Muscle layer of duodenum (tissue), 2 donors: ENCODE data around the gene PCMTD2.

Source experiments
- H3K27ac ChIP-seq: one replicate; pipeline ENCODE4 v1.7.0; 2013; ENCODE audit warnings: mild to moderate bottlenecking, low read length
- H3K27me3 ChIP-seq: one replicate; pipeline ENCODE4 v1.7.0; 2013; ENCODE audit warnings: low read depth, mild to moderate bottlenecking, control low read depth, low read length
- H3K36me3 ChIP-seq, 2 donors: one replicate each; pipeline ENCODE4 v1.7.0; 2013; ENCODE audit warnings: low read length in 2 of 2, control low read depth in 1 of 2, mild to moderate bottlenecking in 1 of 2; ENCODE audit not compliant: insufficient read depth in 2 of 2, control insufficient read depth in 1 of 2
- H3K4me1 ChIP-seq, 2 donors: one replicate each; pipeline ENCODE4 v1.7.0; 2013; ENCODE audit warnings: low read length in 2 of 2, mild to moderate bottlenecking in 2 of 2, control low read depth in 1 of 2, moderate library complexity in 1 of 2; ENCODE audit not compliant: insufficient read depth in 2 of 2, control insufficient read depth in 1 of 2
- H3K4me3 ChIP-seq, 2 donors: one replicate each; pipeline ENCODE4 v1.7.0; 2013; ENCODE audit warnings: low read length in 2 of 2, low read depth in 1 of 2, mild to moderate bottlenecking in 1 of 2
- H3K9me3 ChIP-seq, 2 donors: one replicate each; pipeline ENCODE4 v1.7.0; 2013; ENCODE audit warnings: low read length in 2 of 2, control low read depth in 1 of 2, mild to moderate bottlenecking in 1 of 2; ENCODE audit not compliant: control insufficient read depth in 1 of 2
- donor health status: healthy.

PCMTD2 gene

GRCh38 chr20:64242003-64242796, 13.3 kb upstream of the PCMTD2 start:
- no peaks in the 10 kb centered on the region for H3K9me3 ChIP-seq
- no peaks in the 10 kb centered on the region for H3K27me3 ChIP-seq
- H3K36me3 ChIP-seq, result no peaks in the 10 kb centered on the region
- no peak overlapping the region for H3K27ac ChIP-seq
- H3K4me1 ChIP-seq, result no peaks in the 10 kb centered on the region
- no peak overlapping the region for H3K4me3 ChIP-seq

- Histone ChIP-seq H3K27ac (no peak overlapping the region), H3K4me1 (no peaks in the 10 kb centered on the region), H3K36me3 (no peaks in the 10 kb centered on the region), H3K27me3 (no peaks in the 10 kb centered on the region), H3K4me3 (no peak overlapping the region), H3K9me3 (no peaks in the 10 kb centered on the region)
These were observed 12.6 kb upstream of the PCMTD2 start for GRCh38 chr20:64242797-64243475.

GRCh38 chr20:64244281-64244805, 11.2 kb upstream of the PCMTD2 start:
- Histone ChIP-seq H3K9me3 (no peaks in the 10 kb centered on the region), H3K27ac (no peak overlapping the region), H3K4me1 (no peaks in the 10 kb centered on the region), H3K27me3 (no peaks in the 10 kb centered on the region), H3K36me3 (no peaks in the 10 kb centered on the region), H3K4me3 (no peak overlapping the region)

GRCh38 chr20:64244870-64245603, 10.5 kb upstream of the PCMTD2 start:
- Histone ChIP-seq H3K27ac (no peak overlapping the region), H3K4me3 (no peak overlapping the region), H3K4me1 (no peaks in the 10 kb centered on the region), H3K9me3 (no peaks in the 10 kb centered on the region), H3K36me3 (no peaks in the 10 kb centered on the region), H3K27me3 (no peaks in the 10 kb centered on the region)

- Histone ChIP-seq H3K36me3 (no peaks in the 10 kb centered on the region), H3K27ac (no peak overlapping the region), H3K4me1 (no peaks in the 10 kb centered on the region), H3K9me3 (no peaks in the 10 kb centered on the region), H3K4me3 (no peak overlapping the region), H3K27me3 (no peaks in the 10 kb centered on the region)
These were observed 9.6 kb upstream of the PCMTD2 start for GRCh38 chr20:64245746-64246595.

GRCh38 chr20:64246616-64247306, 8.8 kb upstream of the PCMTD2 start:
- H3K27ac ChIP-seq, result no peak overlapping the region
- no peaks in the 10 kb centered on the region for H3K4me1 ChIP-seq
- no peaks in the 10 kb centered on the region for H3K27me3 ChIP-seq
- H3K9me3 ChIP-seq, result no peaks in the 10 kb centered on the region
- H3K4me3 ChIP-seq, result no peak overlapping the region
- no peaks in the 10 kb centered on the region for H3K36me3 ChIP-seq

- H3K9me3 ChIP-seq, result no peaks in the 10 kb centered on the region
- no peaks in the 10 kb centered on the region for H3K27me3 ChIP-seq
- H3K4me1 ChIP-seq, result no peaks in the 10 kb centered on the region
- no peak overlapping the region for H3K4me3 ChIP-seq
- H3K36me3 ChIP-seq, result no peaks in the 10 kb centered on the region
- no peak overlapping the region for H3K27ac ChIP-seq
These were observed 8.3 kb upstream of the PCMTD2 start for GRCh38 chr20:64247307-64247618.

- H3K27me3 ChIP-seq, result no peaks in the 10 kb centered on the region
- H3K36me3 ChIP-seq, result no peaks in the 10 kb centered on the region
- H3K27ac ChIP-seq, result no peak overlapping the region
- H3K9me3 ChIP-seq, result no peaks in the 10 kb centered on the region
- H3K4me3 ChIP-seq, result no peak overlapping the region
- H3K4me1 ChIP-seq, result no peaks in the 10 kb centered on the region
These were observed 7.3 kb upstream of the PCMTD2 start for GRCh38 chr20:64247970-64248841.

GRCh38 chr20:64250027-64250426, 5.5 kb upstream of the PCMTD2 start:
- Histone ChIP-seq H3K9me3 (no peaks in the 10 kb centered on the region), H3K36me3 (no peaks in the 10 kb centered on the region), H3K4me1 (no peaks in the 10 kb centered on the region), H3K4me3 (no peak overlapping the region), H3K27ac (no peak overlapping the region), H3K27me3 (no peaks in the 10 kb centered on the region)

GRCh38 chr20:64253000-64253383, 2.6 kb upstream of the PCMTD2 start:
- Histone ChIP-seq H3K4me3 (no peak overlapping the region), H3K36me3 (no peaks in the 10 kb centered on the region), H3K4me1 (peaks cover 12 to 15% of the 10 kb centered on the region in 2 donors), H3K9me3 (no peaks in the 10 kb centered on the region), H3K27me3 (no peaks in the 10 kb centered on the region), H3K27ac (no peak overlapping the region)
